SK-N-SH treated with all-trans-retinoic acid at 6 μM for 48 hours (cell line): ENCODE results near the gene CRIP3.

Experiments used
- ATAC-seq: fragments of 200-7000 bp; cut with Tn5 transposase; 3 replicates; pipeline ENCODE4 v1.9.1; 2020; ENCODE audit warnings: mild to moderate bottlenecking, moderate library complexity
- ARNTL ChIP-seq: fragments of 450-650 bp; formaldehyde crosslinking; IDR thresholded peaks from 2 replicates; pipeline ENCODE4 v1.5.0; 2020; ENCODE audit warnings: low read depth, mild to moderate bottlenecking, moderate library complexity, borderline replicate concordance
- BACH2 ChIP-seq: fragments of 250-450 bp; sonication (Bioruptor Pico); IDR thresholded peaks from 2 replicates; pipeline ENCODE4 v1.9.0; 2021; ENCODE audit warnings: mild to moderate bottlenecking, borderline replicate concordance
- CREB5 ChIP-seq: fragments of 250-450 bp; sonication (Bioruptor Pico); IDR thresholded peaks from 2 replicates; pipeline ENCODE4 v1.5.1; 2020; ENCODE audit warnings: low read depth, mild to moderate bottlenecking, moderate library complexity
- CSDC2 ChIP-seq: fragments of 250-450 bp; sonication (Bioruptor Pico); IDR thresholded peaks from 2 replicates; pipeline ENCODE4 v1.5.0; 2020; ENCODE audit warnings: mild to moderate bottlenecking, moderate library complexity
- CSRNP3 ChIP-seq: fragments of 250-450 bp; sonication (Bioruptor Pico); IDR thresholded peaks from 2 replicates; pipeline ENCODE4 v1.5.1; 2021; ENCODE audit warnings: mild to moderate bottlenecking, moderate library complexity
- ESRRG ChIP-seq: fragments of 250-450 bp; sonication (Bioruptor Pico); IDR thresholded peaks from 2 replicates; pipeline ENCODE4 v1.6.1; 2021; ENCODE audit warnings: mild to moderate bottlenecking
- GLIS3 ChIP-seq: fragments of 250-450 bp; sonication (Bioruptor Pico); IDR thresholded peaks from 2 replicates; pipeline ENCODE4 v1.5.0; 2020; ENCODE audit warnings: mild to moderate bottlenecking, moderate library complexity
- ISL1 ChIP-seq: fragments of 250-450 bp; sonication (Bioruptor Pico); IDR thresholded peaks from 2 replicates; pipeline ENCODE4 v2.1.2; 2022; ENCODE audit warnings: mild to moderate bottlenecking, moderate library complexity
- OSR1 ChIP-seq: fragments of 250-450 bp; sonication (Bioruptor Pico); IDR thresholded peaks from 2 replicates; pipeline ENCODE4 v1.8.0; 2022; ENCODE audit warnings: moderate library complexity, mild to moderate bottlenecking, inconsistent platforms
- PATZ1 ChIP-seq: fragments of 250-450 bp; sonication (Bioruptor Pico); IDR thresholded peaks from 2 replicates; pipeline ENCODE4 v1.8.0; 2020; ENCODE audit warnings: mild to moderate bottlenecking, moderate library complexity, borderline replicate concordance
- RARB ChIP-seq: fragments of 250-450 bp; sonication (Bioruptor Pico); IDR thresholded peaks from 2 replicates; pipeline ENCODE4 v1.8.0; 2021; ENCODE audit warnings: mild to moderate bottlenecking, moderate library complexity
- TCF4 ChIP-seq: fragments of 250-450 bp; sonication (Bioruptor Pico); IDR thresholded peaks from 2 replicates; pipeline ENCODE4 v1.8.0; 2021; ENCODE audit warnings: mild to moderate bottlenecking, moderate library complexity, borderline replicate concordance
- TOX ChIP-seq: fragments of 250-450 bp; sonication (Bioruptor Pico); IDR thresholded peaks from 2 replicates; pipeline ENCODE4 v1.8.0; 2021; ENCODE audit warnings: mild to moderate bottlenecking, moderate library complexity, borderline replicate concordance
- ZC3H10 ChIP-seq: fragments of 250-450 bp; sonication (Bioruptor Pico); IDR thresholded peaks from 2 replicates; pipeline ENCODE4 v1.5.1; 2021; ENCODE audit warnings: mild to moderate bottlenecking, moderate library complexity
- ZFP3 ChIP-seq: fragments of 250-450 bp; sonication (Bioruptor Pico); IDR thresholded peaks from 2 replicates; pipeline ENCODE4 v1.5.0; 2020; ENCODE audit warnings: mild to moderate bottlenecking, moderate library complexity
- ZFP30 ChIP-seq: fragments of 450-650 bp; formaldehyde crosslinking; IDR thresholded peaks from 2 replicates; pipeline ENCODE4 v1.5.0; 2022; ENCODE audit warnings: mild to moderate bottlenecking, moderate library complexity
- ZNF8 ChIP-seq: fragments of 450-650 bp; formaldehyde crosslinking; IDR thresholded peaks from 2 replicates; pipeline ENCODE4 v1.5.0; 2020; ENCODE audit warnings: mild to moderate bottlenecking, moderate library complexity
- TF ChIP-seq, protein P1 (sequence below): fragments of 250-450 bp; sonication (Bioruptor Pico); IDR thresholded peaks from 2 replicates; pipeline ENCODE4 v1.5.0; 2020; ENCODE audit warnings: mild to moderate bottlenecking, moderate library complexity
- TF ChIP-seq, protein P2 (sequence below): fragments of 250-450 bp; sonication (Bioruptor Pico); IDR thresholded peaks from 2 replicates; pipeline ENCODE4 v1.8.0; 2021; ENCODE audit warnings: low read depth, mild to moderate bottlenecking, moderate library complexity, borderline replicate concordance

Gene CRIP3

DNA sequence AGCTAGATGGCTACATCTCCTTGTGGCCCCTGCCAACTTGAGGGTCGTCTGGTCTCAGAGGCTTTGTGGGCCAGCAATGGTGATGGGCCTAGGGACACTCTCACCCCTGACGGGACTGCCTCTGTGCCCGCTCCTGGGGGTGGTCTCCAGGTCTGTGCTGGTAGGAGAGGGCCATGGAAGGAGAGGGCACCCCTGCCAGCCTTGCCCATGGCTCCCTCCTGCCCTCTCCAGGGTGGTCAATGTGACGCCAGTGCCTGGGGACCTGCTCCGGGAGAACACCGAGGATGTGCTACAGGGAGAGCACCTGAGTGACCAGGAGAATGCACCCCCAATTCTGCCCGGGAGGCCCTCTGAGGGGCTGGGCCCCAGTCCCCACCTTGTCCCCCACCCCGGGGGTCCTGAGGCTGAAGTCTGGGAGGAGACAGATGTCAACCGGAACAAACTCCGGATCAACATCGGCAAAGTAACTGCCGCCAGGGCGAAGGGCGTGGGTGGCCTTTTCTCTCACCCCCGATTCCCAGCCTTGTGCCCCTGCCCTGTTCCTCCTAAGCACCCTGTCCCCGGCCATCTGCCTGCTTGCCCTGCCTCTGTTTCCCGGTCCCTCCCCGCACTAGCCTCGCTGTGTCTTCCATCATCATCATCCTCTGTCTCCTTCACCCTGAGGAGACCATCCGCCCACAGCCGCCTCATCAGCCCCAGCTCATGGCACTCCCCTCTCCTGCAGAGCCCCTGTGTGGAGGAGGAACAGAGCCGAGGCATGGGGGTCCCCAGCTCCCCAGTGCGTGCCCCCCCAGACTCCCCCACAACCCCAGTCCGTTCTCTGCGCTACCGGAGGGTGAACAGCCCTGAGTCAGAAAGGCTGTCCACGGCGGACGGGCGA is 49.6 kb downstream of the CRIP3 start (continued):
- no peak for TF ChIP-seq GLIS3 (CRISPR knock-in tag)
- TF ChIP-seq TOX = no peak
- no peak for TF ChIP-seq ESRRG (CRISPR knock-in tag)
- no peak for TF ChIP-seq CREB5 (CRISPR knock-in tag)

GRCh38 chr6:43258180-43258579 is 50.4 kb downstream of the CRIP3 start:
- no peak for TF ChIP-seq ZFP3 (CRISPR knock-in tag)
- TF ChIP-seq ISL1 (CRISPR knock-in tag) = no peak
- no peak for TF ChIP-seq CSRNP3 (CRISPR knock-in tag)
- TF ChIP-seq BACH2 (CRISPR knock-in tag) = no peak
- TF ChIP-seq, protein P1, sequence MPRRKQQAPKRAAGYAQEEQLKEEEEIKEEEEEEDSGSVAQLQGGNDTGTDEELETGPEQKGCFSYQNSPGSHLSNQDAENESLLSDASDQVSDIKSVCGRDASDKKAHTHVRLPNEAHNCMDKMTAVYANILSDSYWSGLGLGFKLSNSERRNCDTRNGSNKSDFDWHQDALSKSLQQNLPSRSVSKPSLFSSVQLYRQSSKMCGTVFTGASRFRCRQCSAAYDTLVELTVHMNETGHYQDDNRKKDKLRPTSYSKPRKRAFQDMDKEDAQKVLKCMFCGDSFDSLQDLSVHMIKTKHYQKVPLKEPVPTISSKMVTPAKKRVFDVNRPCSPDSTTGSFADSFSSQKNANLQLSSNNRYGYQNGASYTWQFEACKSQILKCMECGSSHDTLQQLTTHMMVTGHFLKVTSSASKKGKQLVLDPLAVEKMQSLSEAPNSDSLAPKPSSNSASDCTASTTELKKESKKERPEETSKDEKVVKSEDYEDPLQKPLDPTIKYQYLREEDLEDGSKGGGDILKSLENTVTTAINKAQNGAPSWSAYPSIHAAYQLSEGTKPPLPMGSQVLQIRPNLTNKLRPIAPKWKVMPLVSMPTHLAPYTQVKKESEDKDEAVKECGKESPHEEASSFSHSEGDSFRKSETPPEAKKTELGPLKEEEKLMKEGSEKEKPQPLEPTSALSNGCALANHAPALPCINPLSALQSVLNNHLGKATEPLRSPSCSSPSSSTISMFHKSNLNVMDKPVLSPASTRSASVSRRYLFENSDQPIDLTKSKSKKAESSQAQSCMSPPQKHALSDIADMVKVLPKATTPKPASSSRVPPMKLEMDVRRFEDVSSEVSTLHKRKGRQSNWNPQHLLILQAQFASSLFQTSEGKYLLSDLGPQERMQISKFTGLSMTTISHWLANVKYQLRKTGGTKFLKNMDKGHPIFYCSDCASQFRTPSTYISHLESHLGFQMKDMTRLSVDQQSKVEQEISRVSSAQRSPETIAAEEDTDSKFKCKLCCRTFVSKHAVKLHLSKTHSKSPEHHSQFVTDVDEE = no peak
- no peak for TF ChIP-seq OSR1
- no peak for TF ChIP-seq TCF4
- no peak for TF ChIP-seq ARNTL (CRISPR knock-in tag)
- TF ChIP-seq ZNF8 = no peak
- no peak for ATAC-seq

DNA sequence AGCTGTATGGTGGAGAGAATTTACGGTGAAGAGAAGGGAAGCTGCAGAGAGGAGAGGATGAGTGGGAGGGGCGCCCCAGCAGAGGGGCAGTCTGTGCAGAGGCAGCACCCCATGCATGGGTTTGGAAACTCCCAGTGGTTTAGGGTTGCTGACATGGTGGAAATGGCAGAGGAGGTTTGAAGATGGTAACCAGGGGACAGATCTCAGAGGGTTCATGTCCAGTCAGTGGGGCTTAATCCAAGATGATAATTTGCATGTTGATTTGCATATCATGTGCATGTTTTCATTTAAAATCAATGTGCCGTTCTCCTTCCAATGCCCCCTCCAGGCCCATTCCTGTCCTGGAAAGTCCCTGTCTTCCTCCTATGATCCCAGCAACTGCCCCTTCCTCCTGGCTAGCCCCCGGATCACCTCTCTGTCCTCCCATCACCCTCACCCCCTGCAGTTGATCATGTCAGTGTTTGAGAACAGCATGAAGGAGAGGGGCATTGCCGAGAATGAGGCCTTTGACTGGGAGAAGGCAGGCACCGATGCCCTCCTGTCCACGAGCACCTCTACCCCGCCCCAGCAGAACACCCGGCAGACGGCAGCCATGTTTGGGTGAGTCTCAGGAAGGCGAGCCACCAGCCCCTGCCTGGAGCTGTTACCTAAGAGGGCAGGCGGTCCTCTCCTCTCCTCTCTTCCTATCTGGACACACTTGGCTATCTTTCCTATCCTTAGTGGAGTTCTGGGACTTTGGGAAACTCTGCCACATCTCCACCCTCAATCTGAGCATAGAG is 51.1 kb downstream of the CRIP3 start:
- no peak for ATAC-seq
- TF ChIP-seq TCF4 (no peak), RARB (CRISPR knock-in tag) (no peak), CREB5 (CRISPR knock-in tag) (no peak), ZNF8 (no peak), CSDC2 (CRISPR knock-in tag) (no peak), ZC3H10 (CRISPR knock-in tag) (no peak), ARNTL (CRISPR knock-in tag) (no peak)

DNA sequence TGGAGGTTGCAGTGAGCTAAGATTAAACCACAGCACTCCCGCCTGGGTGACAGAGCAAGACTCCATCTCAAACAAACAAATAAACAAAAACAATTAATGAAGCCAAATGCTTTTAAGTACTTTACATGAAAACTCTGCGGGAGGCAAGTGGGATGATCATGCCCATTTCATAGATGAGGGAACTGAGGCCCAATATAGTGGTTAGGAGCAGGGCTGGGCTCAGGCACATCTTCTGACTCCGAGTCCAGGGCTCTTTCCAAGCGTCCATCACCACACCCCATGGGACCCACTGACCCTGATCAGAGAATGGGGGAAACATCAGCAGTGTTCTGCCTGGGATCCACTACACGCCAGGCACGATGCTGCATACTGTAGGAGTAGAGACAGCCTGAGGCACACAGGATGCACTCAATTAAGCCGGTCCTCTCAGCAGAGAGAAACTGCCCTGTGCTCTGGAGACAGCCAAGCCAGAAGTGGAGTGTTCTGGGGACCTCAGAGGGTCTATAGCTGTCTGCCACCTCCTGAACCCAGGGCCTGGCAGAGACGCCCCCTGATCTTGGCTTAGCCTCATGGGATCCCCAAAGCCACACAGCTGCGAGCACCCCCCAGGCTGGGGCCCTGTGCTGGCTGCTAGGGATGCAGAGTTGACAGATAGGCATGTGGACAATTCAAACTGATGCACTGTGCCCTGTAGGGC is 51.8 kb downstream of the CRIP3 start:
- no peak for ATAC-seq
- TF ChIP-seq RARB (CRISPR knock-in tag) (no peak), ESRRG (CRISPR knock-in tag) (no peak), BACH2 (CRISPR knock-in tag) (no peak), PATZ1 (CRISPR knock-in tag) (no peak), ZFP30 (CRISPR knock-in tag) (no peak), ZC3H10 (CRISPR knock-in tag) (no peak), OSR1 (no peak), ZFP3 (CRISPR knock-in tag) (no peak), TCF4 (no peak)
- TF ChIP-seq, protein P2, sequence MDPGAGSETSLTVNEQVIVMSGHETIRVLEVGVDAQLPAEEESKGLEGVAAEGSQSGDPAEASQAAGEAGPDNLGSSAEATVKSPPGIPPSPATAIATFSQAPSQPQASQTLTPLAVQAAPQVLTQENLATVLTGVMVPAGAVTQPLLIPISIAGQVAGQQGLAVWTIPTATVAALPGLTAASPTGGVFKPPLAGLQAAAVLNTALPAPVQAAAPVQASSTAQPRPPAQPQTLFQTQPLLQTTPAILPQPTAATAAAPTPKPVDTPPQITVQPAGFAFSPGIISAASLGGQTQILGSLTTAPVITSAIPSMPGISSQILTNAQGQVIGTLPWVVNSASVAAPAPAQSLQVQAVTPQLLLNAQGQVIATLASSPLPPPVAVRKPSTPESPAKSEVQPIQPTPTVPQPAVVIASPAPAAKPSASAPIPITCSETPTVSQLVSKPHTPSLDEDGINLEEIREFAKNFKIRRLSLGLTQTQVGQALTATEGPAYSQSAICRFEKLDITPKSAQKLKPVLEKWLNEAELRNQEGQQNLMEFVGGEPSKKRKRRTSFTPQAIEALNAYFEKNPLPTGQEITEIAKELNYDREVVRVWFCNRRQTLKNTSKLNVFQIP (CRISPR knock-in tag) = no peak
